ENCODE measurements around the gene CAPZA2.
"Not testable (repeated sequence)": the region's sequence is repeated elsewhere in the genome, so short reads cannot be mapped to it uniquely, and the experiment has no call there.

The CAPZA2 gene

DNA sequence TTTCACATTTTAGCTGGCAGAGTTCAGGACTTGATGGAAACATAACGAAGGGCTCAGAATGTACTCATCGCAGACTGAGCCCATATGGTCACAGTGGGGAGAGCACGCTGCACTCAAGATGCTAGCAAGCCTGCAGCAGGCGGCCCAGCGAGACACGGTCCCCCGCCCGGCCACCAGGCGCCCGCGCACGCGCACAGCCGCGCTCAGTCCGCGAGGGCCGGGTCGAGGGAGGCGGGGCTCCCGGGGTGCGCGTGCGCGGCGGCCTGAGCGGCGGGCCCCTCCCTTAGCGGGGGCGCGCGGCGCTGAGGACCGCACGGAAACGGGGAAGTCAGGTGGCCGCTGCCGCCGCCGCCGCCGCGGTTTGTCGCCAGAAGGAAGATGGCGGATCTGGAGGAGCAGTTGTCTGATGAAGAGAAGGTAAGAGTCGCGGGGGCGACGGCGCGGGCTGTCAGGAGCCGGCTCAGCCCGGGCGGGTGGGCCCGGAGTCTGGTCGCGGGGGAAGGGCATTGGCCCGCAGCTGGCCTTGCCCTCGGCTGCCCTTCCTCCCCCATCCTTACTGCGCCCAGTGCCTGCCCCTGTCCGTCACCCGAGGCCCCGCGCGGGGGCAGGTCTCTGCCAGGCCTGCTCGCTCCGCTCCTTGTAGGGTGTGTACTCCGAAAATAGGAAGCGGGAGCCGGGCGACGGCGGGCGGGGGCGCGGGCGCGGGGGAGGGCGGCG, at the start of gene CAPZA2:
CAPZA2 (plus strand) TSS at position 354 of the 717 bp plus-strand sequence; CDS start at position 379, 25 bp downstream.
- DNase-seq = peak; percentile 92

DNA sequence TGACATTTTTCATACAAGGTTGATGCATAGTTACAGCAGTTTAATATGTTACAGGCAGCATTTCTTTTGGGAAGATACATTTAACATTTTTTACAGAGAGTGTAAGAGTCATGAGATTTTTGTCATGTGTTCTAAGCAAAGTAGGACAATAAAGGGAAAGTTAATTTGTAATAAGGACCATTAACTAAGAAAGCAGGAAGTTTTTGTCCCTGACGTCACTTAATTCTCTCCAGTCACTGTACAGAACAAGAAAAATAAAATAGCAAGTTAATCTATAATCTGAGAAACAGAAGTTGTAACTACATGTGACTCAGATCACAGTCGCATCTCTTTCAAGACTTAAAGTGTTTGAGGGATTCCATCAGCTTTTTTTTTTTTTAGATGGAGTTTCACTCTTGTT, 49.5 kb upstream of the CAPZA2 start:
- DNase-seq = no peak

DNA sequence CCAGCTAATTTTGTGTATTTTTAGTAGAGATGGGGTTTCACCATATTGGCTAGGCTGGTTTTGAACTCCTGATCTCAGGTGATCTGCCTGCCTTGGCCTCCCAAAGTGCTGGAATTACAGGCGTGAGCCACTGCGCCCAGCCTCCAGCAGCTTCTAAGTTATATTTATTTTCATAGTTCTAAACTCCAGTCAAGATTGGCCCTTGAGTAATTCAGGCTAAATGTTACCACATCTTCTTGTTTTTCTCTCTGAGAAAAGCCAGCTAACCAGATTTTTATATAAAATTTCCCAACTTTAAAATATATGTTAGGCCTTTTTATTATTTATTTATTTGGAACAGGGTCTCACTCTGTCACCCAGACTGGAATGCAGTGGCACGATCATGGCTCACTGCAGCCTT, 49.0 kb upstream of the CAPZA2 start:
- not testable (repeated sequence) for DNase-seq

- no peak for DNase-seq
Observed at GRCh38 chr7:116815041-116815440, 47.3 kb upstream of the CAPZA2 start.

DNA sequence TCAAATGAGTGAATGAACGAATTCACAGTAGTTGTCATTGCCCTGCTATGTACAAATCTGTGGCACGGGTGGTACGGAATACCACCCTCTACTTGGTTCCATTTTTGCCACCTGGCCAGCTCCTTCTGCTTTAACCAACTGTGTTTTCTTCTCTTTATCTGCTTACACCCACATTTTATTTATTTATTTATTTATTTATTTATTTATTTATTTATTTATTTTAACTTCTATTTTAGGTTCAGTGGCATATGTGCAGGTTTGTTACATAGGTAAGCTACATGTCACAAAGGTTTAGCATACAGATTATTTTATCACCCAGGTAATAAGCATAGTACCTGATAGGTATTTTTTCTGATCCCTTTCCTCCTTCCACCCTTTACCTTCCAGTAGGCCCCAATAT, 42.2 kb upstream of the CAPZA2 start:
- DNase-seq = no peak

DNA sequence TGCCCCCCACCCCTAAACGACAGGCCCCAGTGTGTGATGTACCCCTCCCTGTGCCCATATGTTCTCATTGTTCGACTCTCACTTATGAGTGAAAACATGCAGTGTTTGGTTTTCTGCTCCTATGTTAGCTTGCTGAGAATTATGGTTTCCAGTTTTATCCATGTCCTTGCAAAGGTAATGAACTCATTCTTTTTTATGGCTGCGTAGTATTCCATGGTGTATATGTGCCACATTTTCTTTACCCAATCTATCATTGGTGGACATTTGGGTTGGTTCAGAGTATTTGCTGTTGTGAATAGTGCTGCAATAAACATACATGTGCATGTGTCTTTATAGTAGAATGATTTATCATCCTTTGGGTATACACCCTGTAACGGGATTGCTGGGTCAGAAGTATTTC, 40.7 kb upstream of the CAPZA2 start:
- not testable (repeated sequence) for DNase-seq

GRCh38 chr7:116824449-116824848, 37.9 kb upstream of the CAPZA2 start:
- no peak for DNase-seq

DNA sequence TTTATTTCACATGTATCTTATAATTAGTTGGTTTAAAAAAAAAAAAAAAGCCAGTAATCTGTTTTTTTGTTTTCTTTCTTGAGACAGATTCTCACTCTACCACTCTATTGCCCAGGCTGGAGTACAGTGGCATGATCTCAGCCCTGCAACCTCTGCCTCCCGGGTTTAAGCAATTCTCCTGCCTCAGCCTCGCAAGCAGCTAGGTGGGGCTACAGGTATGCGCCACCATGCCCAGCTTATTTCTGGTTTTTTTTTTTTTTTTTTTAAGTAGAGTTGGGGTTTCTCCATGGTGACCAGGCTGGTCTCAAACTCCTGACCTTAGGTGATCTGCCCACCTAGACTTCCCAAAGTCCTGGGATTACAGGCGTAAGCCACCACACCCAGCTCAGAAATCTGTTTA, 34.1 kb upstream of the CAPZA2 start:
- no peak for DNase-seq

- DNase-seq = no peak
Observed at GRCh38 chr7:116829041-116829440, 33.3 kb upstream of the CAPZA2 start.

DNA sequence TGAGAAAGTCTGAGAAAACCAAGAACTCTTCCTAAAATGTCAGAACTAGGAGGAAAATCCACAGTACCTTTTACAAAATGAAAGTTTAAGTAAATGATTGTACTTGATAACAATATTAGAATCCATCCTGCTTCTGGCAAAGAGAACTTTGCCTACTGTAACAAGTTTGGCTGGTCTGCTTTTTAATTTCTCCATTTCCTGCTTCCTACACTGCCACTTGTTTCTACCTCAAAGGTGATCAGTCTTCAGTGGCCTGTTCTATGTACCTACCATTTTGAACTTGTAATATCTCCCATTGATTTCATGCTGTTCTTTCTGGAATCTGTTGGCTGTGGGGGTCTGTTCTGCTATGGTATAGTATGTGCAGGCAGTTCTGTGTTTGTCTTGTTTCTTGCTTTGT, 32.9 kb upstream of the CAPZA2 start:
- DNase-seq = no peak

- DNase-seq = no peak
Observed at GRCh38 chr7:116832692-116833091, 29.7 kb upstream of the CAPZA2 start.

DNA sequence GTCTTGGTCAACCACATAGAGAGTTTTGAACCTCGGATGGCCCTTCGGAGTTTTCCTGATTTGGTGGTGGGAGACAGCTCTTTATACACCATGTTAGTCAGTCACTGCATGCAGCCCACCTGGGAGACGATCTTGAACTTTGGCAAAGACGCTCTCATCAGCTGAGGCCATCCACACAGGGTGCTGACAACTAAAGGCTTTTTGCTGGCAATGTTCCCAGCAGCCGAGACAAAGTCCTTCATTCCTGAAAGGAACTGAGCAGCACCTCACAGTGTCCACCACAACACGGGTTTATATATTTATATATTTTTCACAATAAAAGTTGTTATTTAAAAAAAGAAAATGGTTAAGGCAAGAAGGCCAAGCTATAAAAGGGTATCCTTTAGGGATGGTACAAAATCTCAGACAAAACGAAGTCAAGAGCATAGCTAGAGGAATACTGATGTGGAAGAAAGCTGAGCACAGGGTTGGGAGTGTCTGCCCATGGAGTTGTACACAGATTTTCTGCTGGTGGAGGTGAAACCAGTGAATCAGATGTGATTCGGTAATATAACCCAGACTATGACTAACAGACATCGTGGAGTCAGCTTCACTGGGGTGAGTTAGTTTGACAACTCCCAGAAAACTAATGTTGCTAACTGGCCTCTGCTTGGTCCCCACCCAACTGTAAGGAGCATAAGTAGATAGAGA, 27.4 kb upstream of the CAPZA2 start:
- DNase-seq = no peak

GRCh38 chr7:116836048-116836447, 26.3 kb upstream of the CAPZA2 start:
- DNase-seq = no peak

DNA sequence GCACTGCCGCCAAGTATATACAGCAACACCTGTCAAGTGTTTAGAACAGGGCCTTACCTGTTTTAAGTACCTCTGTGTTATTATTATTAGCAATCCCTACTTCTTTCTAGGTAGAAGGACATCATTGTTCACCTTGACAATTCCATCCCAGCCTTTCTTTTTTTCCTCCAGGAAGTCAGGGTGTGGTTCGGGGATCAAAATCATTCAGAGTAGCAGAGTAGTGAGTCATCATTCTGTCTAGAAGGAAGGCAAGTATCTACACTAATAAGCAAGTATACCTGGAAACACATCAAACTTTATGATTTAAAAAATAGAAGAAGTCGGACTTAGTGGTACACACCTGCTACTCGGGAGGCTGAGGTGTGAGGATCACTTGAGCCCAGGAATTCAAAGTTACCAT, 25.5 kb upstream of the CAPZA2 start:
- no peak for DNase-seq

DNA sequence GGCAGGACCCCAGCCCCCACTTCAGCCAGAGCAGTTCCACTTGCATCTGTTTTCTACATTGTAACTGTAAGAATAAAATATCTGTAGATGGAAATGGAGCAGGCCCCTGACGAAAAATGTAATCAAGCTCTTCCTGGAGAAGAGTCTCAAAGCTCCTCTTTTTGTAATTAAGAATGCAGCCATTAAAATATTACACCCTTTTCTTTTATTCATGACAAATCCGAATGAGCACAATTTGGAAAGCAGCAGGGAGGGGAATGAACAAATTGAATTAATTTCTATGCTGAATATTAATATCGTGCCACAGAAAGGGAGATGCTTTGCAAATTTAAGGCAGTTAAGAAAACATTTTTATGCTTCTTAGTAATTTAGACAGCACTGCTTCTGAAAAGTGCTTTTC, 24.8 kb upstream of the CAPZA2 start:
- DNase-seq = no peak

DNA sequence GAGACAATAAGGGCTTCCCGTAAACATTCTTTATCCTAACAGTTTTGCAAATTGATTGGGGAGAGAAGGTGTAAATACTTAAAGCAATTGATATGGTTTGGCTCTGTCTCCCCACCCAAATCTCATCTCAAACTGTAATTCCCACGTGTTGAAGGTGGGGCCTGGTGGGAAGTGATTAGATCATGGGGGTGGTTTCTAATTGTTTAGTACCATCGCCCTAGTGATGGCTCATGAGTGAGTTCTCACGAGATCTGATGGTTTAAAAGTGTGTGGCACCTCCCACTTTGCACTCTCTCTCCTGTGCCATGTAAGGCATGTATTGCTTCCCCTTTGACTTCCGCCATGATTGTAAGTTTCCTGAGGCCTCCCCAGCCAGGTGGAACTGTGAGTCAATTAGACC, 22.1 kb upstream of the CAPZA2 start:
- DNase-seq = peak; percentile 18

DNA sequence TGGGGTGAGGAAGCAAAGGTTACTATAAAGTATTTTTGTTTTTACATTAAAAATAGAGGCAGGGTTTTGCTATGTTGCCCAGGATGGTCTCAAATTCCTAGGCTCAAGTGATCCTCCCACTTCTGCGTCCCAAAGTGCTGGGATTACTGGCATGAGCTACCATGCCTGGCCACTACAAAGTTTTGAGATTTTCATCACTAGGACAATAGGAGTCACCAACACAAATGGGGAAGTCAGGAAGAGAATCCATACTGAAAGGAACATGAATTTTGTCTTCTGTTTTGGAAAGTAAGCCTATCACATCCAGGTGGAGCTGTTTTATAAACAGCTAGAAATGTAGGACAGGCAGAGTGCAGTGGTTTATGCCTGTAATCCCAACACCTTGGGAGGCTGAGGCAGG, 20.0 kb upstream of the CAPZA2 start:
- no peak for DNase-seq

DNA sequence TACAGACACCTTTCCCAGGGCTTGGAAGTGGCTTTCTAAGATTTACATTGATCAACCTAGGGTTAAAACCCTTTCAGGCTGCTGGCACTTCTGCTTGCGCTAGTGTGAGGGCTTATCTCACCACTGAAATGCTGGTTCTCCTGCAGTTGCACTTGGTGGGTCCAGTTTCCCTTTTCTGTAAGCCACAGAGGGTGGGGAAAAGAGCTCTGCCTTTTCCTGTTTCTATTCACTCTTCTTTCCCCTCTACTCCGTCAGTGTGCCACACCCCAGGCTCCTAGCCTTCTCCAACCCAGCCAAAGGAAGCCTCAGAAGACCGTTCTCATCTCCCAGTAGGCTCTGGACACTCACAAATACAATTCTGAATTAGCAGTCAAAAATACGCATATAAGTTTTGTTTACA, 19.0 kb upstream of the CAPZA2 start:
- DNase-seq = peak; percentile 79

DNA sequence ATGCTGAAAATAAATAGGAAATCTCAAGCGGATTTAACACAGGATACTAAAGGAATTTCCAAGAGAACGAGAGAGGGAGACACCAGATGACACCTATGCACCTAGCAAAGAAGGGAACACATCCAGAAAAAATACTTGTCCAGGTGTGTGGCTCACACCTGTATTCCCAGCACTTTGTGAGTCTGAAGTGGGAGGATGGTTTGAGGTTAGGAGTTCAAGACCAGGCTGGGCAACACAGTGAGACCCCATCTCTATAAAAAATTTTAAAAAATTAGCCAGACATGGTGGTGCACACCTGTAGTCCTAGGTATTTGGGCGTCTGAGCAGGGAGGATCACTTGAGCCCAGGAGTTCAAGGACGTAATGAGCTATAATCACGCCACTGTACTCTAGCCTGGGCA, 11.2 kb upstream of the CAPZA2 start:
- no peak for DNase-seq

DNA sequence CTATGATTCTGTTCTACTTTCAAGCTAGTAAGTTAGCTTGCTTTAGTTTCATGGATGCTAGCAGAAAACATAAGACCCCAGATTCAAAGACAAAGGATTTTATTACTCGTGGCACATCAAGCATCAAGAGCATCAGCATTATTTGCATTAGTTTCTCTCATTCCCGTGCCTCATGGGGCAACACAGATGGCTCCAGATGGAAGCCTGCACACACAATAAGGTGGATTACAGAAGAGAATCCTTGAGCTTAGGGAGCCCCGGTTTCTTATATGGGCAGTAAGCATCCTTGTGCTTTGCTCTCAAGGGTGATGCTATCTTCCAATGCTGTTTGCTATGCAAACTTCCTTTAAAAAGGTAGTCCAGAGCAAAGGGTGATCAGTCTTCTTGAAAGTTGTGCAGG, 10.7 kb upstream of the CAPZA2 start:
- DNase-seq = no peak

DNA sequence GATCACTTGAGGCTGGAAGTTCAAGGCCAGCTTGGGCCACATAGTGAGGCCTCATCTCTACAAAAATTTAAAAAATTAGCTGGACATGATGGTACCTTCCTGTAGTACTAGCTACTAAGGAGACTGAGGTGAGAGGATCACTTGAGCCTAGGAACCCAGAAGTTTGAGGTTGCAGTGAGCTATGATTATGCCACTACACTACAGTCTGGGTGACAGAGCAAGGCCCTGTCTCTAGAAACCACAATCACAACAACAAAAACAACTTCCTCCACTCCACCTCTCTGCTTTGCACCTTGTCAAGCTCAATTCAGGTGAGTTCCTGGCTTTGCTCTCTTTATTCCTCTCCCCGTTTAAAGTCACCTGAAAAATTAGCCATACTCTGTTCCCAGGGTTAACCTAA, 8.3 kb upstream of the CAPZA2 start:
- no peak for DNase-seq

DNA sequence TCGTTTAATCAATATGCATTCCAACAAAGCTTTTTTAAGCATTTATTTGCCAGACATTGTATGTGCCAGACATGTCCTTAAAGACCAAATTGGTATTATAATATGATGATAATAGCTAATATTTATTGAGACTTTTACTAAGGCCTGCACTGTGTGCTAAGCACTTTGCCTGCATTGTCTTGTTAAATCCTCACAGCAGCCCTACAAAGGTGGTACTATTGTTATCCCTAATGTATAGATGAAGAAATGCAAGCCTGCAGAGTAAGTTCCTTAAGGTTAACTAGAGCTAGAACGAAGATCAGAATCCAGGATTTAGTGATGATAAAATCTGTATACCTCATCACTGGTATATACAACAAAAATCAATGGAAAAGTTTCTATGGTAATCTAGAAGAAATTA, 5.3 kb upstream of the CAPZA2 start:
- no peak for DNase-seq

DNA sequence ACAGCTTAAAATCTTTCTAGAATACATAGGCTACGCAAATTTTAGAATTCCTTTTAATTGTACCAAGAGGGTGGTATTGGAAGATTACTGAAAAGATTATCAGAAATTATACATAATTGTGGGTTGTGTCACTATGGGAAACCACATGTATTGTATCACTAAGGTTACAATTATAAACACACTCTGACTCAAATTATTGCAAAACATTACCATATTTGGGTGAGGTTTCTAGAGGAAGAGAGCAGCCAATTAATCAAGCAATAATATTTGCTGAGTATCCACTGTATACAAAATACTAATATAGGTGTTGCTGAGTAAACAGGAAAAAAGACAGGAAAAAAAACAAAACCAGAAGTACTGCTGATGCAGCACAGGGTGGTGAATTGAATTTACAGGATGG, 3.1 kb upstream of the CAPZA2 start:
- peak; percentile 20 for DNase-seq

DNA sequence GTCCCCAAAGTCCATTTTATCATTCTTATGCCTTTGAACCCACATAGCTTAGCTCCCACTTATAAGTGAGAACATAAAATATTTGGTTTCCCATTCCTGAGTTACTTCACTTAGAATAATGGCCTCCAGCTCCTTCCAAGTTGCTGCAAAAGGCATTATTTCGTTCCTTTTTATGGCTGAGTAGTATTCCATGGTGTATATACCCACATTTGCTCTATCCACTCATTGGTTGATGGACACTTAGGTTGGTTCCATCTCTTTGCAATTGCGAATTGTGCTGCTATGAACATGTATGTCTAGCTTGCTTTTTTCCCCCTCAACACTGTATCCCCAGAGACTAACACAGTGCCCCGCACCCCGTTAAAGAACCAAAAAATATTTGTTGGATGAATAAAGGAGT, 670 bp upstream of the CAPZA2 start:
- DNase-seq = no peak

All from OCI-M1 (cell line).